ENCODE measurements around the gene ZNF148. TPM values are rescaled to one million over a fixed set of nuclear protein-coding genes. Genes with fewer than 3 reads are reported as not detected.
"Not testable (repeated sequence)": the region's sequence is repeated elsewhere in the genome, so short reads cannot be mapped to it uniquely, and the experiment has no call there.

ZNF148 gene
- polyA plus RNA-seq, 5 donors = 22.5 to 42.3 (median 40.6) TPM

GRCh38 chr3:125379483-125379882, 4.4 kb upstream of the ZNF148 start:
- no peak for DNase-seq

- no peak for DNase-seq
Observed at GRCh38 chr3:125378762-125379161, 3.6 kb upstream of the ZNF148 start.

- no peak for DNase-seq
Observed at GRCh38 chr3:125375950-125376679, 990 bp upstream of the ZNF148 start.

GRCh38 chr3:125374501-125374995, 577 bp downstream of the ZNF148 start:
- peak; percentile 25 to 43 for DNase-seq

- DNase-seq = no peak
Observed at GRCh38 chr3:125367403-125368230, 7.5 kb downstream of the ZNF148 start.

GRCh38 chr3:125366132-125366531, 9.0 kb downstream of the ZNF148 start:
- no peak for DNase-seq

- DNase-seq = no peak
Observed at GRCh38 chr3:125359700-125360099, 15.4 kb downstream of the ZNF148 start.

GRCh38 chr3:125358923-125359322, 16.2 kb downstream of the ZNF148 start:
- no peak for DNase-seq

- no peak for DNase-seq
Observed at GRCh38 chr3:125357837-125358236, 17.3 kb downstream of the ZNF148 start.

- peak; percentile 41 to 48 for DNase-seq
Observed at GRCh38 chr3:125357032-125357658, 18.0 kb downstream of the ZNF148 start.

GRCh38 chr3:125356140-125357026, 18.7 kb downstream of the ZNF148 start:
- no peak for DNase-seq

GRCh38 chr3:125353659-125354058, 21.5 kb downstream of the ZNF148 start:
- no peak for DNase-seq

GRCh38 chr3:125353128-125353527, 22.0 kb downstream of the ZNF148 start:
- DNase-seq = no peak

- no peak for DNase-seq
Observed at GRCh38 chr3:125351814-125352456, 23.2 kb downstream of the ZNF148 start.

GRCh38 chr3:125351152-125351551, 24.0 kb downstream of the ZNF148 start:
- DNase-seq = no peak

- DNase-seq = no peak
Observed at GRCh38 chr3:125350597-125350996, 24.5 kb downstream of the ZNF148 start.

GRCh38 chr3:125349556-125350165, 25.5 kb downstream of the ZNF148 start:
- DNase-seq = no peak

GRCh38 chr3:125349055-125349454, 26.1 kb downstream of the ZNF148 start:
- no peak for DNase-seq

- not testable (repeated sequence) for DNase-seq
Observed at GRCh38 chr3:125343367-125343766, 31.8 kb downstream of the ZNF148 start.

GRCh38 chr3:125340121-125340520, 35.0 kb downstream of the ZNF148 start:
- DNase-seq = no peak

All from right lung (tissue), 5 donors.